ENCODE results near the gene LAIR2.

LAIR2 gene

GRCh38 chr19:54470276-54470887, 32.2 kb upstream of the LAIR2 start:
- TF ChIP-seq USF1 (IDR thresholded peaks at IDR 0.05): no peak
- no peak for TF ChIP-seq YY1 (IDR thresholded peaks at IDR 0.05; ENCODE audit: low read depth)
- no peak for TF ChIP-seq RAD21 (IDR thresholded peaks at IDR 0.05; ENCODE audit: low read depth)
- TF ChIP-seq TEAD4 (IDR thresholded peaks at IDR 0.05): no peak
- TF ChIP-seq NFIC (IDR thresholded peaks at IDR 0.05): no peak
- TF ChIP-seq, protein P1, sequence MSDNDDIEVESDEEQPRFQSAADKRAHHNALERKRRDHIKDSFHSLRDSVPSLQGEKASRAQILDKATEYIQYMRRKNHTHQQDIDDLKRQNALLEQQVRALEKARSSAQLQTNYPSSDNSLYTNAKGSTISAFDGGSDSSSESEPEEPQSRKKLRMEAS (IDR thresholded peaks at IDR 0.05): no peak
- TF ChIP-seq TAF1 (IDR thresholded peaks at IDR 0.05; ENCODE audit: low read depth): no peak
- TF ChIP-seq EP300 (IDR thresholded peaks at IDR 0.05; ENCODE audit: borderline replicate concordance): no peak
- TF ChIP-seq EGR1 (IDR thresholded peaks at IDR 0.05): no peak
- TF ChIP-seq CEBPB (IDR thresholded peaks at IDR 0.05): no peak
- TF ChIP-seq CREB1 (IDR thresholded peaks at IDR 0.05; ENCODE audit: low read depth): no peak
- TF ChIP-seq, protein P2, sequence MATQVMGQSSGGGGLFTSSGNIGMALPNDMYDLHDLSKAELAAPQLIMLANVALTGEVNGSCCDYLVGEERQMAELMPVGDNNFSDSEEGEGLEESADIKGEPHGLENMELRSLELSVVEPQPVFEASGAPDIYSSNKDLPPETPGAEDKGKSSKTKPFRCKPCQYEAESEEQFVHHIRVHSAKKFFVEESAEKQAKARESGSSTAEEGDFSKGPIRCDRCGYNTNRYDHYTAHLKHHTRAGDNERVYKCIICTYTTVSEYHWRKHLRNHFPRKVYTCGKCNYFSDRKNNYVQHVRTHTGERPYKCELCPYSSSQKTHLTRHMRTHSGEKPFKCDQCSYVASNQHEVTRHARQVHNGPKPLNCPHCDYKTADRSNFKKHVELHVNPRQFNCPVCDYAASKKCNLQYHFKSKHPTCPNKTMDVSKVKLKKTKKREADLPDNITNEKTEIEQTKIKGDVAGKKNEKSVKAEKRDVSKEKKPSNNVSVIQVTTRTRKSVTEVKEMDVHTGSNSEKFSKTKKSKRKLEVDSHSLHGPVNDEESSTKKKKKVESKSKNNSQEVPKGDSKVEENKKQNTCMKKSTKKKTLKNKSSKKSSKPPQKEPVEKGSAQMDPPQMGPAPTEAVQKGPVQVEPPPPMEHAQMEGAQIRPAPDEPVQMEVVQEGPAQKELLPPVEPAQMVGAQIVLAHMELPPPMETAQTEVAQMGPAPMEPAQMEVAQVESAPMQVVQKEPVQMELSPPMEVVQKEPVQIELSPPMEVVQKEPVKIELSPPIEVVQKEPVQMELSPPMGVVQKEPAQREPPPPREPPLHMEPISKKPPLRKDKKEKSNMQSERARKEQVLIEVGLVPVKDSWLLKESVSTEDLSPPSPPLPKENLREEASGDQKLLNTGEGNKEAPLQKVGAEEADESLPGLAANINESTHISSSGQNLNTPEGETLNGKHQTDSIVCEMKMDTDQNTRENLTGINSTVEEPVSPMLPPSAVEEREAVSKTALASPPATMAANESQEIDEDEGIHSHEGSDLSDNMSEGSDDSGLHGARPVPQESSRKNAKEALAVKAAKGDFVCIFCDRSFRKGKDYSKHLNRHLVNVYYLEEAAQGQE (IDR thresholded peaks at IDR 0.05; ENCODE audit: low read depth): no peak
- TF ChIP-seq TCF12 (IDR thresholded peaks at IDR 0.05; ENCODE audit: low read depth): no peak
- no peak for TF ChIP-seq FOXM1 (IDR thresholded peaks at IDR 0.05; ENCODE audit: borderline replicate concordance, low read depth)
- TF ChIP-seq ZBTB7A (IDR thresholded peaks at IDR 0.05; ENCODE audit: low read depth): no peak

GRCh38 chr19:54470991-54471782, 31.4 kb upstream of the LAIR2 start:
- TF ChIP-seq USF1 (IDR thresholded peaks at IDR 0.05): 0 out of 2 replicates have a peak, but pooled peaks have one; percentile 2
- no peak for TF ChIP-seq RAD21 (IDR thresholded peaks at IDR 0.05; ENCODE audit: low read depth)
- TF ChIP-seq, protein P1 (IDR thresholded peaks at IDR 0.05): peak; percentile 58; the same call in 1 of the 2 replicates

- TF ChIP-seq TEAD4 (IDR thresholded peaks at IDR 0.05) (0 out of 2 replicates have a peak, but pooled peaks have one; percentile 20), NFIC (IDR thresholded peaks at IDR 0.05) (no peak), TCF12 (IDR thresholded peaks at IDR 0.05; ENCODE audit: low read depth) (no peak), USF1 (IDR thresholded peaks at IDR 0.05) (no peak), RAD21 (IDR thresholded peaks at IDR 0.05; ENCODE audit: low read depth) (no peak), ZBTB7A (IDR thresholded peaks at IDR 0.05; ENCODE audit: low read depth) (no peak)
- TF ChIP-seq, protein P1 (IDR thresholded peaks at IDR 0.05): no peak
- TF ChIP-seq, protein P2 (IDR thresholded peaks at IDR 0.05; ENCODE audit: low read depth): no peak
Measured at GRCh38 chr19:54473071-54473891, 29.4 kb upstream of the LAIR2 start, which contains the start of gene CDC42EP5. Gene CDC42EP5, minus strand, starts transcription at chr19:54473296. Its CDS starts 7,749 bp downstream, at chr19:54465547.

GRCh38 chr19:54473892-54474372, 28.7 kb upstream of the LAIR2 start:
- no peak for TF ChIP-seq TEAD4 (IDR thresholded peaks at IDR 0.05)
- TF ChIP-seq USF1 (IDR thresholded peaks at IDR 0.05): no peak
- no peak for TF ChIP-seq FOXM1 (IDR thresholded peaks at IDR 0.05; ENCODE audit: borderline replicate concordance, low read depth)
- TF ChIP-seq ZBTB7A (IDR thresholded peaks at IDR 0.05; ENCODE audit: low read depth): no peak
- TF ChIP-seq, protein P1 (IDR thresholded peaks at IDR 0.05): no peak
- TF ChIP-seq CEBPB (IDR thresholded peaks at IDR 0.05): no peak
- no peak for TF ChIP-seq EP300 (IDR thresholded peaks at IDR 0.05; ENCODE audit: borderline replicate concordance)
- no peak for TF ChIP-seq RAD21 (IDR thresholded peaks at IDR 0.05; ENCODE audit: low read depth)
- no peak for TF ChIP-seq TCF12 (IDR thresholded peaks at IDR 0.05; ENCODE audit: low read depth)
- TF ChIP-seq, protein P2 (IDR thresholded peaks at IDR 0.05; ENCODE audit: low read depth): no peak
- TF ChIP-seq NFIC (IDR thresholded peaks at IDR 0.05): no peak
- no peak for TF ChIP-seq EGR1 (IDR thresholded peaks at IDR 0.05)
- TF ChIP-seq YY1 (IDR thresholded peaks at IDR 0.05; ENCODE audit: low read depth): no peak
- no peak for TF ChIP-seq CREB1 (IDR thresholded peaks at IDR 0.05; ENCODE audit: low read depth)
- no peak for TF ChIP-seq TAF1 (IDR thresholded peaks at IDR 0.05; ENCODE audit: low read depth)
